ENCODE results near the gene TMCO6. TPM values are rescaled to one million over a fixed set of nuclear protein-coding genes. Genes with fewer than 3 reads are reported as not detected.
"Not testable (repeated sequence)": the region's sequence is repeated elsewhere in the genome, so short reads cannot be mapped to it uniquely, and the experiment has no call there.

TMCO6 gene
- total RNA-seq (ENCODE audit: low replicate concordance), result 17.8 and 106 TPM in 2 replicates

- H3K4me1 ChIP-seq, result peaks cover 5% of the 10 kb centered on the region
- H3K36me3 ChIP-seq, result no peaks in the 10 kb centered on the region
- H4K20me1 ChIP-seq (ENCODE audit: low read depth), result no peaks in the 10 kb centered on the region
- H3K79me2 ChIP-seq (ENCODE audit: low read depth), result peaks cover 22% of the 10 kb centered on the region
- no peaks in the 10 kb centered on the region for H3K9me3 ChIP-seq (ENCODE audit: low read depth)
- Mint-ChIP-seq H3K27ac (peak within 1 kb of the TSS; percentile 89), H3K27me3 (ENCODE audit: insufficient read depth, low read depth) (peaks cover 5% of the 10 kb centered on the region), H3K36me3 (peaks cover 14% of the 10 kb centered on the region), H3K4me3 (peak within 1 kb of the TSS; percentile 95), H3K4me1 (peaks cover 16% of the 10 kb centered on the region), H3K9me3 (peaks cover 7% of the 10 kb centered on the region)
- peak; percentile 98 for DNase-seq (ENCODE audit: low spot score)
- peak within 1 kb of the TSS; percentile 83 for H2AFZ ChIP-seq (replicated peaks)
- H3K4me2 ChIP-seq, result peak within 1 kb of the TSS; percentile 76
- H3K27me3 ChIP-seq, result no peaks in the 10 kb centered on the region
- H3K9ac ChIP-seq, result peak within 1 kb of the TSS; percentile 51
- no peaks in the 10 kb centered on the region for H3F3A ChIP-seq (ENCODE audit: low read depth)
- TF ChIP-seq EZH2phosphoT487 (IDR thresholded peaks at IDR 0.05) (no peak), EZH2 (IDR thresholded peaks at IDR 0.05) (peak; percentile 38), CTCF (IDR thresholded peaks at IDR 0.05) (peak; percentile 61)
- H3K27ac ChIP-seq, result no peak within 1 kb of the TSS
- H3K4me3 ChIP-seq, result peak within 1 kb of the TSS; percentile 58
These were observed at the start of gene TMCO6 for GRCh38 chr5:140639148-140639981. TSS of gene TMCO6 (plus strand) at chr5:140639451. CDS start at chr5:140639528, 77 bp downstream.

GRCh38 chr5:140590861-140591260, 48.4 kb upstream of the TMCO6 start:
- Mint-ChIP-seq H3K27ac (no peak overlapping the region), H3K9me3 (no peaks in the 10 kb centered on the region), H3K4me3 (no peak overlapping the region), H3K4me1 (no peaks in the 10 kb centered on the region), H3K27me3 (ENCODE audit: insufficient read depth, low read depth) (peaks cover 4% of the 10 kb centered on the region), H3K36me3 (no peaks in the 10 kb centered on the region)
- H3K9me3 ChIP-seq (ENCODE audit: low read depth), result no peaks in the 10 kb centered on the region
- H3K4me3 ChIP-seq, result no peak overlapping the region
- H3K9ac ChIP-seq, result no peak overlapping the region
- H3F3A ChIP-seq (ENCODE audit: low read depth), result no peaks in the 10 kb centered on the region
- no peaks in the 10 kb centered on the region for H4K20me1 ChIP-seq (ENCODE audit: low read depth)
- H3K27me3 ChIP-seq, result no peaks in the 10 kb centered on the region
- H3K4me1 ChIP-seq, result no peaks in the 10 kb centered on the region
- TF ChIP-seq CTCF (IDR thresholded peaks at IDR 0.05) (no peak), EZH2phosphoT487 (IDR thresholded peaks at IDR 0.05) (no peak)
- H3K4me2 ChIP-seq, result no peak overlapping the region
- H3K27ac ChIP-seq, result no peak overlapping the region
- no peaks in the 10 kb centered on the region for H3K79me2 ChIP-seq (ENCODE audit: low read depth)
- no peak overlapping the region for H2AFZ ChIP-seq (replicated peaks)
- no peak for DNase-seq (ENCODE audit: low spot score)
- no peaks in the 10 kb centered on the region for H3K36me3 ChIP-seq

GRCh38 chr5:140591747-140592372, 47.4 kb upstream of the TMCO6 start:
- H3K27ac ChIP-seq, result no peak overlapping the region
- H4K20me1 ChIP-seq (ENCODE audit: low read depth), result no peaks in the 10 kb centered on the region
- Mint-ChIP-seq H3K4me1 (no peaks in the 10 kb centered on the region), H3K36me3 (no peaks in the 10 kb centered on the region), H3K27me3 (ENCODE audit: insufficient read depth, low read depth) (peaks cover 4% of the 10 kb centered on the region), H3K9me3 (no peaks in the 10 kb centered on the region), H3K27ac (no peak overlapping the region), H3K4me3 (no peak overlapping the region)
- H3K4me1 ChIP-seq, result no peaks in the 10 kb centered on the region
- no peak overlapping the region for H3K4me3 ChIP-seq
- no peaks in the 10 kb centered on the region for H3K36me3 ChIP-seq
- no peak overlapping the region for H3K4me2 ChIP-seq
- H3K9me3 ChIP-seq (ENCODE audit: low read depth), result no peaks in the 10 kb centered on the region
- H3K27me3 ChIP-seq, result no peaks in the 10 kb centered on the region
- no peaks in the 10 kb centered on the region for H3F3A ChIP-seq (ENCODE audit: low read depth)
- no peak for DNase-seq (ENCODE audit: low spot score)
- no peak overlapping the region for H2AFZ ChIP-seq (replicated peaks)
- TF ChIP-seq EZH2phosphoT487 (IDR thresholded peaks at IDR 0.05) (no peak), EZH2 (IDR thresholded peaks at IDR 0.05) (no peak), CTCF (IDR thresholded peaks at IDR 0.05) (no peak)
- H3K79me2 ChIP-seq (ENCODE audit: low read depth), result no peaks in the 10 kb centered on the region
- H3K9ac ChIP-seq, result no peak overlapping the region

GRCh38 chr5:140593070-140593469, 46.2 kb upstream of the TMCO6 start:
- not testable (repeated sequence) for H3K4me2 ChIP-seq; H3K27ac Mint-ChIP-seq; H3F3A ChIP-seq (ENCODE audit: low read depth); H3K9ac ChIP-seq; H3K27ac ChIP-seq; H3K27me3 ChIP-seq; H3K4me3 Mint-ChIP-seq; H3K27me3 Mint-ChIP-seq (ENCODE audit: insufficient read depth, low read depth); H2AFZ ChIP-seq (replicated peaks); H3K9me3 Mint-ChIP-seq; H3K36me3 Mint-ChIP-seq; H3K79me2 ChIP-seq (ENCODE audit: low read depth); DNase-seq (ENCODE audit: low spot score); H4K20me1 ChIP-seq (ENCODE audit: low read depth); H3K4me3 ChIP-seq; H3K4me1 ChIP-seq; H3K36me3 ChIP-seq; H3K4me1 Mint-ChIP-seq; H3K9me3 ChIP-seq (ENCODE audit: low read depth)
